ENCODE results near the gene EXOSC7. TPM values are rescaled to one million over a fixed set of nuclear protein-coding genes. Genes with fewer than 3 reads are reported as not detected.

EXOSC7 gene
- total RNA-seq, 6 experiments from 2014 or later: 41.0 to 54.1 (median 47.9) TPM

GRCh38 chr3:45012577-45012976, 36.5 kb downstream of the EXOSC7 start:
- no peaks in the 10 kb centered on the region for H3K9me3 Mint-ChIP-seq
- H3K4me1 Mint-ChIP-seq (ENCODE audit: low read depth): peaks cover 72% of the 10 kb centered on the region
- H3K4me3 Mint-ChIP-seq: peak overlapping the region; percentile 34
- peaks cover 35% of the 10 kb centered on the region for H3K36me3 Mint-ChIP-seq (ENCODE audit: low read depth)
- TF ChIP-seq, protein P1, sequence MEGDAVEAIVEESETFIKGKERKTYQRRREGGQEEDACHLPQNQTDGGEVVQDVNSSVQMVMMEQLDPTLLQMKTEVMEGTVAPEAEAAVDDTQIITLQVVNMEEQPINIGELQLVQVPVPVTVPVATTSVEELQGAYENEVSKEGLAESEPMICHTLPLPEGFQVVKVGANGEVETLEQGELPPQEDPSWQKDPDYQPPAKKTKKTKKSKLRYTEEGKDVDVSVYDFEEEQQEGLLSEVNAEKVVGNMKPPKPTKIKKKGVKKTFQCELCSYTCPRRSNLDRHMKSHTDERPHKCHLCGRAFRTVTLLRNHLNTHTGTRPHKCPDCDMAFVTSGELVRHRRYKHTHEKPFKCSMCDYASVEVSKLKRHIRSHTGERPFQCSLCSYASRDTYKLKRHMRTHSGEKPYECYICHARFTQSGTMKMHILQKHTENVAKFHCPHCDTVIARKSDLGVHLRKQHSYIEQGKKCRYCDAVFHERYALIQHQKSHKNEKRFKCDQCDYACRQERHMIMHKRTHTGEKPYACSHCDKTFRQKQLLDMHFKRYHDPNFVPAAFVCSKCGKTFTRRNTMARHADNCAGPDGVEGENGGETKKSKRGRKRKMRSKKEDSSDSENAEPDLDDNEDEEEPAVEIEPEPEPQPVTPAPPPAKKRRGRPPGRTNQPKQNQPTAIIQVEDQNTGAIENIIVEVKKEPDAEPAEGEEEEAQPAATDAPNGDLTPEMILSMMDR (IDR thresholded peaks at IDR 0.05): no peak
- DNase-seq: no peak
- peak overlapping the region; percentile 93 for H3K27ac Mint-ChIP-seq
- H3K27me3 Mint-ChIP-seq (ENCODE audit: insufficient read depth): no peaks in the 10 kb centered on the region; the same call in 1 of the 2 replicates

DNA sequence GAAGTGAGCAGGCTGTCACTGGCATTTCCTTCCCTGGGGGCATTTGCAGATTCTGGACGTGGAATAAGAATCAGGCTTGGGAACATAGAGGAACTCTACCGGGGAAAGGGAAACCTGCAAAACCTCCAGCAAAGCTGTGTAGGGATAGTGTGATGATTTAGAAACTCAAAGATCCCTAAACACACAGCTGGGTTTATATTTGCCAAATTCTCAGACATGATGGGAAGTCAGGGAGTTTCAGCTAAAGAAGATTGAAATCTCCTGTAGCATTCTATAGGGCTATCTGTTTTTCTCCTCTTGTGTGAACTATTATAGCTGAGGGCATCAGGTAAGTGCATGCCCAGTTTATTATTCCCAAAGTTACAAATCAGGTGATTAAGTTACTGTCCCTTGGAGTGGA, 40.9 kb downstream of the EXOSC7 start:
- no peaks in the 10 kb centered on the region for H3K9me3 Mint-ChIP-seq
- TF ChIP-seq, protein P1 (IDR thresholded peaks at IDR 0.05): no peak
- peaks cover 29% of the 10 kb centered on the region for H3K4me1 Mint-ChIP-seq (ENCODE audit: low read depth)

GRCh38 chr3:45017821-45018220, 41.8 kb downstream of the EXOSC7 start:
- H3K27ac Mint-ChIP-seq: no peak overlapping the region

More for the DNA sequence above, 40.9 kb downstream of the EXOSC7 start:
- H3K27me3 Mint-ChIP-seq (ENCODE audit: insufficient read depth): no peaks in the 10 kb centered on the region; the same call in 1 of the 2 replicates
- H3K4me3 Mint-ChIP-seq: no peak overlapping the region
- no peak for DNase-seq
- H3K36me3 Mint-ChIP-seq (ENCODE audit: low read depth): peaks cover 19% of the 10 kb centered on the region
- no peak overlapping the region for H3K27ac Mint-ChIP-seq

GRCh38 chr3:45020534-45020933, 44.5 kb downstream of the EXOSC7 start:
- Mint-ChIP-seq H3K27me3 (ENCODE audit: insufficient read depth) (no peaks in the 10 kb centered on the region; the same call in 1 of the 2 replicates), H3K4me1 (ENCODE audit: low read depth) (peaks cover 20% of the 10 kb centered on the region), H3K36me3 (ENCODE audit: low read depth) (no peaks in the 10 kb centered on the region; the same call in 1 of the 2 replicates), H3K9me3 (no peaks in the 10 kb centered on the region), H3K27ac (no peak overlapping the region), H3K4me3 (no peak overlapping the region)
- DNase-seq: no peak
- TF ChIP-seq, protein P1 (IDR thresholded peaks at IDR 0.05): no peak

More at GRCh38 chr3:45017821-45018220, 41.8 kb downstream of the EXOSC7 start:
- Mint-ChIP-seq H3K9me3 (no peaks in the 10 kb centered on the region), H3K4me1 (ENCODE audit: low read depth) (peaks cover 20% of the 10 kb centered on the region), H3K4me3 (no peak overlapping the region), H3K36me3 (ENCODE audit: low read depth) (peaks cover 14% of the 10 kb centered on the region), H3K27me3 (ENCODE audit: insufficient read depth) (no peaks in the 10 kb centered on the region; the same call in 1 of the 2 replicates)
- no peak for DNase-seq
- TF ChIP-seq, protein P1 (IDR thresholded peaks at IDR 0.05): no peak

DNA sequence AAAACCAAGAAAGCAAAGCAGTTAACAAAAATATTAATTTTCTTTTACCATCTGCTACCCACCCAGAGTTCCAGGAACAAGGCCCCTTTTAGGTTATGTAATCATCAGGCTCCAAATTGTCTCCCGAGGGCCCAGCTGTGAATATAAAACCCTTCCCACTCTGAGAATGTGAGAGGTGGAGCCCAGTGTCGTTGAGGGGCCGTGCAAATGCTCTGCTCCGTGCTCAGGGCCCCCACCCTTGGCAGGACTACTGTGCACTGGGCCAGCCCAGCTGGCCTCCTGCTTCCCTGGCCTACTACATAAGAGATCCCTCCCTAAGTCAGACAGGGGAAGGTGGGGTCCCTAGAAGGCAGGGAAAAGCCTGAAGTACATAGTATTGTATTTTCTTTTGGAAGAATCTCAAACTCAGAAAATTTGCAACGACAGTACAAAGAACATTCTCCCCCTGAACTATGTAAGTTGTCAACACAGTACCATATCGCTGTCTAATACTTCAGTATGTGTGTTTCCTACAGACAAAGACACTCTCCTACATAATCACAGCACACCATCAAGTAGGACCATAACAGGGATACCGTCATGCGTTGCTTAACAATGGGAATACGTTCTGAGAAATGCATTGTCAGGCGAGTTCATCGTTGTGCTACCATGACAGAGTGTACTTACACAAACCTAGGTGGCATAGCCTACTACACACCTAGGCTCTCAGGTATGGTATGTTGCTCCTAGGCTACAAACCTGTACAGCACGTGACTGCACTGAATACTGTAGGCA, 45.7 kb downstream of the EXOSC7 start:
- TF ChIP-seq, protein P1 (IDR thresholded peaks at IDR 0.05): no peak
- Mint-ChIP-seq H3K27me3 (ENCODE audit: insufficient read depth) (no peaks in the 10 kb centered on the region; the same call in 1 of the 2 replicates), H3K4me1 (ENCODE audit: low read depth) (peaks cover 26% of the 10 kb centered on the region), H3K4me3 (no peak overlapping the region), H3K36me3 (ENCODE audit: low read depth) (no peaks in the 10 kb centered on the region; the same call in 1 of the 2 replicates), H3K27ac (no peak overlapping the region), H3K9me3 (no peaks in the 10 kb centered on the region)
- no peak for DNase-seq
